HG02763 (cell line): ENCODE results near the gene CXCL3.

ENCODE experiments used
- ATAC-seq: cut with Tn5 transposase; IDR thresholded peaks from one replicate; pipeline ENCODE4 v1.9.1; 2021; ENCODE audit warnings: mild to moderate bottlenecking, moderate library complexity; ENCODE audit not compliant: unreplicated experiment

CXCL3 gene

GRCh38 chr4:74016068-74016467 is 22.4 kb downstream of the CXCL3 start:
- no peak for ATAC-seq

DNA sequence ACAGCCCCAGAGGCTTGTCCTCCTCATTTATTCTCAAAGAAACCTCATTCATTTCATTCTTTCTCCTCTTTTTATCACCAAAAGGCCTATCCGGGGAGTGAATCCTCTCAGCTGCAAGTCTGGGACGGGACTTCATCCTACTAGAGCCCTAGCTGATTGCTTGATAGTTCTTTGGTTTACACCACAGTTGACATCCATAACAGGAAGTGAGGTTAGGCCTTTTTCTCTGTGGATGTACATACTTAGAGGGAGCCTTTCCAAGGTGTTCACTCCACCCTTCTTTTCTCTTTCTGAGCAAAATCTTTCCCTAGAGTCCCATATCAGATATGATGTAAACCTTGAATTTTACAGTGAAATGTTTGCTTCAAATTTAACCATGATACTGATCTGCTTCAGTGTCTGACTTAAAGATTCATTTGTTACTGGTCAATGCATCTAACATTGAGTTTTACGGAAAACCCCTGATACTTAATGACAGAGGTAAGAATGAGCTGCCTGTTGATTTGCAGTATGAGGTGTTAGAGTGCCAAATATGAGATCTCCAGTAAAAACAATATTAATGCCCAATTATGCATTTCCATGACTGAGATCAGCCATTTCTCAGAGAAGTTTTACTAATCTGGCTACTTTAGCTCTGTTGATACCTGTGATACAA is 23.2 kb downstream of the CXCL3 start:
- no peak for ATAC-seq

- ATAC-seq = no peak
Measured at GRCh38 chr4:74014332-74014731, 24.2 kb downstream of the CXCL3 start.

DNA sequence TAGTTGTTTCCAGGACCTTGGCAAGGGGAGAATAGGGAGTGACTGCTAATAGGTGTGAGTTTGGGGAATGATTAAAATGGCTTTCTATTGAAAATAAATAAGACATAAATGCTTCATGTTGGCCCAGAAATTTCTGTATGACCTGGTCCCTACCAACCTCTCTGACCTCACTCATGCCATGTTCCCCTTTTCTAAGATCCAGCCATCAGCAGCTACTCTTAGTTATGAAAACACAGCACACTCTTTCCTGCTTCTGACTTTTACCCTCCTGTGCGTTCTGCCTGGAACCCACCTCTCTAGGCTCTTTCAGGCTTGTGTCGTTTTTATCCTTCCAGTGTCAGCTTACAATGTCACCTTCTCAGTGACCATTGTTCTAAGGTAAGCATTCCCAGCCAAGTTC is 25.2 kb downstream of the CXCL3 start:
- ATAC-seq = no peak

GRCh38 chr4:74012130-74012529 is 26.4 kb downstream of the CXCL3 start:
- no peak for ATAC-seq

- no peak for ATAC-seq
Measured at GRCh38 chr4:74009307-74009706, 29.2 kb downstream of the CXCL3 start.

DNA sequence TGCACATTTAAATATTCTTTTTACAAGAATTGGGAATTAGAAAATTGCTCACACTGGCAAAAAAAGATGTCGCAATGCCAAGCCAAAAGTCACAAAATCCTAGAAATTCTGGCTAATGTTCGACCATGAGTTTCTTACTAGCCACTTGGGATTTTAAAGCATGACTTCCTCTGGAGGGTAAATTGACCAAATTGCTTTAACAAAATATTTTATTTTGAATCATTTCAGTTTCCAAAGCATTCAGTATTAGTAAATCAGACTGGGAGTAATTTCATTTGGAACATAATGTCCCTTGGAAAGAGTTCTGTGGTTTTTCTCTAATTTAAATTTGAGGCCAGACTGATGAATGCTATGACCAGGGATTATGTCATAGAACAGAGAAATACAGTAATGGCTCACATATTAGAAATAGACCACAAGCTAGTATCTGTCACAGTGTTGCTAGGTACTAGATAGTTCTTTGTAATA is 32.4 kb downstream of the CXCL3 start:
- ATAC-seq = no peak

- ATAC-seq = no peak
Measured at GRCh38 chr4:74005528-74005927, 33.0 kb downstream of the CXCL3 start.

GRCh38 chr4:74004668-74005067 is 33.8 kb downstream of the CXCL3 start:
- ATAC-seq = no peak

DNA sequence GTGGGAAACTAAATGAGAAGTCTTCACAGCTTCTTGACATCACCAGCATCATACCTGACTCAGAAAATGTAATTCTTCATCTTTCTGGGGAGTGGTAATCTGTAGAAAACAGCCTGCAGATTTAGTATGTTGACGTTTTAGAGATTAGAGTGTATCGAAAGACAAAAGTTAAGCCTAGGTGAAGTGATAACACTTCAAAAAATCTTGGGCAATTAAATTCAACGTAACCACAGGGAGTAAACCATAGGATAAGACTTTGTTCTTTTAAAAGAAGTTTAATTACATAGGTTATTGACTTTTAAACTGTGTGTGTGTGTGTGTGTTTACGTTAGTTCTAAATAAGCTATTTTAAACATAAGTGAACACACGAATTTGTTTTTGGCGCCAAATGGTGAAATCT is 38.2 kb downstream of the CXCL3 start:
- ATAC-seq = no peak

- ATAC-seq = no peak
Measured at GRCh38 chr4:73998040-73999011, 40.2 kb downstream of the CXCL3 start, which contains the start of gene CXCL5. TSS of gene CXCL5 (minus strand) at chr4:73998677. CDS start at chr4:73998581, 96 bp downstream.

GRCh38 chr4:73992050-73992449 is 46.4 kb downstream of the CXCL3 start:
- no peak for ATAC-seq

- ATAC-seq = no peak
Measured at GRCh38 chr4:73991742-73992000, 46.8 kb downstream of the CXCL3 start.

- no peak for ATAC-seq
Measured at GRCh38 chr4:73990988-73991741, 47.3 kb downstream of the CXCL3 start.

DNA sequence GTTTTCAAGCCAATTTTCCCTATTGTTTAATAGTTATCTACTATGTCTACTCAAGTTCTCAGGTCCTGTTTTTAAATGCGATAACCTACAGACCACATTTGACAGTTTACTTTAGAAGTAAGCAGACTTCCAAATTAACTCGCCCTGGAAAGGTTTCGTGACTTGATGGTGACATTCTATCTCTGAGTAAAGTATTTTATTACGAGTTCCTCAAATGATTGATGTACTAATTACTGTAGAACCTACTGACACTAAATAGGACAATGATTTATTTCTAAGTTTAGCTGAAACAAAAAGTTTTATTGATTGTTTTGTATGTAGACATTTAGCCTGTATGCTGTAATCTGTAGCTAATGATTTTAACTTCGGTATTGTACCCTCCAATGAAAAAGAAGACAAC is 48.6 kb downstream of the CXCL3 start:
- ATAC-seq = no peak

- ATAC-seq = no peak
Measured at GRCh38 chr4:73989031-73989430, 49.5 kb downstream of the CXCL3 start.

DNA sequence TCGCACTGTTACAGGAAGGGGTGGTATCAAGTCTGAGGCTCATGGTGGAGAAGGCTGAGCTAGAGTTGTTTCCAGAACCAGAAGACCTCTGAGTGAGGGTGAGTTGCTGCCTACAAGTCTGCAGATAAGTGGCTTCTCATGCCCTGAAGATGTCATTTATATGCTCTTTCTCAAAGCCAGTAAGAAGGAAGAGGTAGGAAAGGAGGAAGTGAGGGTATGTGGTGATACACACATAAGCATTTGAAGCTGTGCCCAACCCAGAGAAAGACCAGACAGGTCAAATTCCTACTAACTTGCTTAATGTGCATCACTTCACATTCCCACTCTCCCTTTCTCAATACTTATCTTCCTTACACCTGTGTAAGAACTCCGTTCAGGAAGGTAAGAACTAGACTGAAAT is 50.4 kb downstream of the CXCL3 start, which contains the start of gene PPBP:
TSS of gene PPBP (minus strand) at position 130 of the 400 bp plus-strand sequence. CDS start at position 43, 87 bp downstream.
- ATAC-seq = no peak
